Measurements from ENCODE around the gene IYD. TPM values are rescaled to one million over a fixed set of nuclear protein-coding genes. Genes with fewer than 3 reads are reported as not detected.
"Not testable (repeated sequence)": the region's sequence is repeated elsewhere in the genome, so short reads cannot be mapped to it uniquely, and the experiment has no call there.

The IYD gene
- polyA plus RNA-seq, 6 donors from 2014 or later: not detected

GRCh38 chr6:150435360-150435759 is 66.5 kb downstream of the IYD start:
- H3K27ac Mint-ChIP-seq: no peak overlapping the region
- ATAC-seq (ENCODE audit: low read depth in 2 of 2) (no peak), DNase-seq (no peak)
- peaks cover 0 to 9% of the 10 kb centered on the region in 2 donors for H3K36me3 Mint-ChIP-seq
- peaks cover 1 to 18% (median 8%) of the 10 kb centered on the region in 7 donors for H3K9me3 Mint-ChIP-seq
- H3K4me1 Mint-ChIP-seq: peaks cover 0 to 3% (median 0%) of the 10 kb centered on the region in 3 donors
- peaks cover 0 to 19% (median 11%) of the 10 kb centered on the region in 3 donors for H3K27me3 Mint-ChIP-seq
- no peak overlapping the region for H3K4me3 Mint-ChIP-seq

GRCh38 chr6:150435832-150436231 is 67.0 kb downstream of the IYD start:
- H3K9me3 Mint-ChIP-seq: peaks cover 3 to 23% (median 8%) of the 10 kb centered on the region in 7 donors
- peaks cover 0 to 9% of the 10 kb centered on the region in 2 donors for H3K36me3 Mint-ChIP-seq
- H3K4me3 Mint-ChIP-seq: peak overlapping the region in 1 of 8 donors; percentile 31
- ATAC-seq (ENCODE audit: low read depth in 2 of 2) (no peak), DNase-seq (no peak)
- peak overlapping the region in 2 of 6 donors; percentile 50 to 76 for H3K27ac Mint-ChIP-seq
- H3K27me3 Mint-ChIP-seq: peaks cover 0 to 19% (median 11%) of the 10 kb centered on the region in 3 donors
- peaks cover 0 to 3% (median 0%) of the 10 kb centered on the region in 3 donors for H3K4me1 Mint-ChIP-seq

GRCh38 chr6:150439373-150439772 is 70.6 kb downstream of the IYD start:
- H3K27me3 Mint-ChIP-seq: peaks cover 10 to 21% (median 10%) of the 10 kb centered on the region in 3 donors
- H3K27ac Mint-ChIP-seq: no peak overlapping the region
- DNase-seq (no peak), ATAC-seq (ENCODE audit: low read depth in 2 of 2) (peak in 1 of 2 donors; percentile 48)
- peaks cover 0 to 9% of the 10 kb centered on the region in 2 donors for H3K36me3 Mint-ChIP-seq
- peaks cover 0 to 3% (median 0%) of the 10 kb centered on the region in 3 donors for H3K4me1 Mint-ChIP-seq
- no peak overlapping the region for H3K4me3 Mint-ChIP-seq
- H3K9me3 Mint-ChIP-seq: peaks cover 3 to 23% (median 8%) of the 10 kb centered on the region in 7 donors

- no peak for DNase-seq
- H3K4me3 Mint-ChIP-seq: no peak overlapping the region
- H3K4me1 Mint-ChIP-seq: peaks cover 0 to 3% (median 0%) of the 10 kb centered on the region in 3 donors
- H3K9me3 Mint-ChIP-seq: peaks cover 2 to 20% (median 8%) of the 10 kb centered on the region in 7 donors
- no peak for ATAC-seq (ENCODE audit: low read depth in 2 of 2)
- peaks cover 14 to 26% (median 21%) of the 10 kb centered on the region in 3 donors for H3K27me3 Mint-ChIP-seq
- H3K27ac Mint-ChIP-seq: no peak overlapping the region
- H3K36me3 Mint-ChIP-seq: peaks cover 0 to 9% of the 10 kb centered on the region in 2 donors
Measured at GRCh38 chr6:150443621-150444020, 74.8 kb downstream of the IYD start.

- Mint-ChIP-seq H3K4me3 (no peak overlapping the region), H3K27me3 (peaks cover 14 to 26% (median 21%) of the 10 kb centered on the region in 3 donors), H3K9me3 (peaks cover 2 to 16% (median 7%) of the 10 kb centered on the region in 7 donors), H3K27ac (peak overlapping the region in 1 of 6 donors; percentile 26), H3K36me3 (peaks cover 0 to 9% of the 10 kb centered on the region in 2 donors), H3K4me1 (peaks cover 0 to 3% (median 0%) of the 10 kb centered on the region in 3 donors)
- DNase-seq: no peak
- no peak for ATAC-seq (ENCODE audit: low read depth in 2 of 2)
Measured at GRCh38 chr6:150444308-150444707, 75.5 kb downstream of the IYD start.

- no peak for ATAC-seq (ENCODE audit: low read depth in 2 of 2)
- no peaks in the 10 kb centered on the region for H3K4me1 Mint-ChIP-seq
- H3K9me3 Mint-ChIP-seq: peaks cover 0 to 4% (median 0%) of the 10 kb centered on the region in 7 donors
- no peak overlapping the region for H3K4me3 Mint-ChIP-seq
- H3K36me3 Mint-ChIP-seq: no peaks in the 10 kb centered on the region
- no peak for DNase-seq
- H3K27ac Mint-ChIP-seq: no peak overlapping the region
- peaks cover 14 to 26% (median 21%) of the 10 kb centered on the region in 3 donors for H3K27me3 Mint-ChIP-seq
Measured at GRCh38 chr6:150445486-150445885, 76.7 kb downstream of the IYD start.

GRCh38 chr6:150448221-150448620 is 79.4 kb downstream of the IYD start:
- DNase-seq: no peak
- no peak overlapping the region for H3K27ac Mint-ChIP-seq
- ATAC-seq (ENCODE audit: low read depth in 2 of 2): no peak
- H3K4me3 Mint-ChIP-seq: no peak overlapping the region
- H3K9me3 Mint-ChIP-seq: no peaks in the 10 kb centered on the region
- H3K4me1 Mint-ChIP-seq: no peaks in the 10 kb centered on the region
- peaks cover 14 to 16% (median 15%) of the 10 kb centered on the region in 3 donors for H3K27me3 Mint-ChIP-seq
- no peaks in the 10 kb centered on the region for H3K36me3 Mint-ChIP-seq

- H3K27ac Mint-ChIP-seq; DNase-seq; H3K4me3 Mint-ChIP-seq; ATAC-seq (ENCODE audit: low read depth in 2 of 2); H3K36me3 Mint-ChIP-seq; H3K9me3 Mint-ChIP-seq; H3K4me1 Mint-ChIP-seq: not testable (repeated sequence)
- H3K27me3 Mint-ChIP-seq: peaks cover 10 to 16% (median 14%) of the 10 kb centered on the region in 3 donors
Measured at GRCh38 chr6:150449055-150449454, 80.2 kb downstream of the IYD start.

- Mint-ChIP-seq H3K4me1 (peaks cover 4 to 10% (median 5%) of the 10 kb centered on the region in 3 donors), H3K36me3 (no peaks in the 10 kb centered on the region), H3K27me3 (peaks cover 2 to 12% (median 6%) of the 10 kb centered on the region in 3 donors), H3K4me3 (no peak overlapping the region), H3K27ac (no peak overlapping the region), H3K9me3 (peaks cover 0 to 3% (median 0%) of the 10 kb centered on the region in 7 donors)
- ATAC-seq (ENCODE audit: low read depth in 2 of 2): no peak
- no peak for DNase-seq
Measured at GRCh38 chr6:150450918-150451317, 82.1 kb downstream of the IYD start.

GRCh38 chr6:150451807-150452427 is 83.1 kb downstream of the IYD start:
- Mint-ChIP-seq H3K36me3 (no peaks in the 10 kb centered on the region), H3K4me1 (peaks cover 7 to 13% (median 9%) of the 10 kb centered on the region in 3 donors), H3K27ac (no peak overlapping the region), H3K4me3 (peak overlapping the region in 1 of 8 donors; percentile 50), H3K9me3 (peaks cover 0 to 3% (median 0%) of the 10 kb centered on the region in 7 donors), H3K27me3 (peaks cover 5 to 8% (median 6%) of the 10 kb centered on the region in 3 donors)
- no peak for DNase-seq
- no peak for ATAC-seq (ENCODE audit: low read depth in 2 of 2)

- peaks cover 0 to 3% (median 0%) of the 10 kb centered on the region in 7 donors for H3K9me3 Mint-ChIP-seq
- H3K4me1 Mint-ChIP-seq: peaks cover 7 to 13% (median 9%) of the 10 kb centered on the region in 3 donors
- DNase-seq: no peak
- H3K4me3 Mint-ChIP-seq: no peak overlapping the region
- no peak overlapping the region for H3K27ac Mint-ChIP-seq
- no peaks in the 10 kb centered on the region for H3K36me3 Mint-ChIP-seq
- peaks cover 5 to 8% (median 6%) of the 10 kb centered on the region in 3 donors for H3K27me3 Mint-ChIP-seq
- no peak for ATAC-seq (ENCODE audit: low read depth in 2 of 2)
Measured at GRCh38 chr6:150452428-150453243, 83.8 kb downstream of the IYD start.

- peaks cover 7 to 13% (median 9%) of the 10 kb centered on the region in 3 donors for H3K4me1 Mint-ChIP-seq
- no peak overlapping the region for H3K27ac Mint-ChIP-seq
- DNase-seq (no peak), ATAC-seq (ENCODE audit: low read depth in 2 of 2) (no peak)
- H3K36me3 Mint-ChIP-seq: no peaks in the 10 kb centered on the region
- peaks cover 0 to 3% (median 0%) of the 10 kb centered on the region in 7 donors for H3K9me3 Mint-ChIP-seq
- H3K4me3 Mint-ChIP-seq: no peak overlapping the region
- peaks cover 5 to 8% (median 6%) of the 10 kb centered on the region in 3 donors for H3K27me3 Mint-ChIP-seq
Measured at GRCh38 chr6:150453357-150453756, 84.5 kb downstream of the IYD start.
